OCI-LY7 (cell line): ENCODE data around the gene WNT16. TPM values are rescaled to one million over a fixed set of nuclear protein-coding genes. Genes with fewer than 3 reads are reported as not detected.

ENCODE experiments used
- BruUV-seq: library from RNA; stranded (reverse); fragments of 400-500 nt; replicated peaks from 2 replicates; lab custom pipeline; 2021; lab: Mats Ljungman, UMichigan
- CTCF ChIA-PET: fragments of 300-600 bp; sonication (Branson Sonifier 250); formaldehyde crosslinking; loops from one replicate; lab custom pipeline; 2022; ENCODE audit warnings: antibody characterized with exemption; ENCODE audit not compliant: unreplicated experiment; lab: Charles Lee
- POLR2A ChIA-PET: fragments of 300-600 bp; sonication (Branson Sonifier 250); formaldehyde crosslinking; loops from one replicate; lab custom pipeline; 2022; ENCODE audit warnings: antibody characterized with exemption; lab: Charles Lee
- DNase-seq: peaks from one replicate; pipeline ENCODE4 v3.0.0-alpha.2; 2015; ENCODE audit warnings: low spot score
- H2AFZ ChIP-seq: fragments of 200-600 bp; sonication (generic), shearing (Covaris generic); 2 replicates; pipeline ENCODE4 v1.6.1; 2014; ENCODE audit warnings: mild to moderate bottlenecking, antibody characterized with exemption, low read length, moderate library complexity
- H3K27ac ChIP-seq: fragments of 200-600 bp; sonication (generic); 2 replicates; pipeline ENCODE4 v1.5.1; 2014; ENCODE audit warnings: mixed run types, low read depth, mild to moderate bottlenecking, moderate library complexity, low read length, inconsistent platforms; ENCODE audit not compliant: poor library complexity, severe bottlenecking
- H3K36me3 ChIP-seq: fragments of 200-600 bp; sonication (generic); 2 replicates; pipeline ENCODE4 v1.6.1; 2014; ENCODE audit warnings: mild to moderate bottlenecking, antibody characterized with exemption, low read length, moderate library complexity, mixed read lengths; ENCODE audit not compliant: insufficient read depth
- H3K4me1 ChIP-seq: fragments of 200-600 bp; sonication (generic); 2 replicates; pipeline ENCODE4 v1.5.1; 2014; ENCODE audit warnings: mild to moderate bottlenecking, low read length; ENCODE audit not compliant: insufficient read depth, poor library complexity, severe bottlenecking
- H3K4me2 ChIP-seq: fragments of 200-600 bp; sonication (generic); 2 replicates; pipeline ENCODE4 v1.6.1; 2014; ENCODE audit warnings: mild to moderate bottlenecking, low read length
- H3K4me3 ChIP-seq: fragments of 200-600 bp; sonication (generic); 2 replicates; pipeline ENCODE4 v1.5.1; 2014; ENCODE audit warnings: mild to moderate bottlenecking, low read depth, low read length; ENCODE audit not compliant: poor library complexity, severe bottlenecking
- H3K79me2 ChIP-seq: fragments of 200-600 bp; sonication (generic); 2 replicates; pipeline ENCODE4 v1.6.1; 2016; ENCODE audit warnings: low read depth, mild to moderate bottlenecking, low read length, moderate library complexity, mixed read lengths; ENCODE audit not compliant: insufficient read depth
- H3K9me2 ChIP-seq: fragments of 200-600 bp; sonication (generic); 2 replicates; pipeline ENCODE4 v1.6.1; 2016; ENCODE audit warnings: mild to moderate bottlenecking, low read length, mixed read lengths; ENCODE audit not compliant: insufficient read depth
- H3K9me3 ChIP-seq: fragments of 200-600 bp; sonication (generic); 2 replicates; pipeline ENCODE4 v1.6.1; 2014; ENCODE audit warnings: mild to moderate bottlenecking, mixed run types, low read length, mixed read lengths
- H4K20me1 ChIP-seq: fragments of 200-600 bp; sonication (generic); 2 replicates; pipeline ENCODE4 v1.6.1; 2014; ENCODE audit warnings: mild to moderate bottlenecking, antibody characterized with exemption, low read length, moderate library complexity, mixed read lengths; ENCODE audit not compliant: insufficient read depth
- CTCF ChIP-seq: fragments of 200-600 bp; sonication (generic); conservative IDR thresholded peaks from 2 replicates; pipeline ENCODE4 v1.5.1; 2014; ENCODE audit warnings: mild to moderate bottlenecking, antibody characterized with exemption, low read length, moderate library complexity, mixed read lengths
- EZH2phosphoT487 ChIP-seq: fragments of 200-600 bp; sonication (generic); IDR thresholded peaks from 2 replicates; pipeline ENCODE4 v1.6.1; 2018; ENCODE audit warnings: low read depth, borderline replicate concordance, mild to moderate bottlenecking, mixed run types, antibody characterized with exemption, low read length, moderate library complexity, mixed read lengths
- intact Hi-C: fragments of 100-400 bp; cut with micrococcal nuclease; formaldehyde crosslinking; loops from one replicate; pipeline ENCODE4 v1.10.0; 2022; ENCODE audit not compliant: unreplicated experiment
- total RNA-seq, 2 experiments: library from RNA; depleted of rRNA in 1 of 2; stranded (reverse); fragments of >200 nt in 1 of 2; shearing (Covaris generic) in 1 of 2; gene quantifications; 2 replicates each; pipeline ENCODE4 v1.2.3, GENCODE V29; 2014 to 2022

Gene WNT16
- total RNA-seq, 2 experiments from 2014 or later = not detected

GRCh38 chr7:121302214-121302745 lies 26.5 kb upstream of the WNT16 start:
- CTCF ChIA-PET = no interaction called here
- POLR2A ChIA-PET = no interaction called here

GRCh38 chr7:121303422-121304101 lies 25.2 kb upstream of the WNT16 start:
- H3K4me1 ChIP-seq = peaks cover 8% of the 10 kb centered on the region
- ChIA-PET CTCF (no interaction called here), POLR2A (no interaction called here)
- TF ChIP-seq CTCF (no peak), EZH2phosphoT487 (no peak)
- H2AFZ ChIP-seq = no peak overlapping the region
- H4K20me1 ChIP-seq = no peaks in the 10 kb centered on the region
- no peaks in the 10 kb centered on the region for H3K79me2 ChIP-seq
- no peaks in the 10 kb centered on the region for H3K9me2 ChIP-seq
- no peak for DNase-seq
- no TSS peak for BruUV-seq
- H3K9me3 ChIP-seq = no peaks in the 10 kb centered on the region
- H3K36me3 ChIP-seq = no peaks in the 10 kb centered on the region
- H3K4me2 ChIP-seq = no peak overlapping the region
- no peak overlapping the region for H3K27ac ChIP-seq
- intact Hi-C loops = no loop called here
- H3K4me3 ChIP-seq = no peak overlapping the region

More at GRCh38 chr7:121302214-121302745, 26.5 kb upstream of the WNT16 start:
- TF ChIP-seq CTCF = no peak
- TF ChIP-seq EZH2phosphoT487 = no peak
- no peaks in the 10 kb centered on the region for H3K9me3 ChIP-seq
- intact Hi-C loops = no loop called here
- peaks cover 8% of the 10 kb centered on the region for H3K4me1 ChIP-seq
- H2AFZ ChIP-seq = peak overlapping the region; percentile 25; the same call in 1 of the 2 replicates
- H3K4me2 ChIP-seq = peak overlapping the region; percentile 5; the same call in 1 of the 2 replicates
- H3K79me2 ChIP-seq = no peaks in the 10 kb centered on the region
- no peaks in the 10 kb centered on the region for H4K20me1 ChIP-seq
- peak; percentile 46 for DNase-seq
- no peaks in the 10 kb centered on the region for H3K9me2 ChIP-seq
- no peak overlapping the region for H3K27ac ChIP-seq
- BruUV-seq = no TSS peak
- H3K36me3 ChIP-seq = no peaks in the 10 kb centered on the region
- no peak overlapping the region for H3K4me3 ChIP-seq

GRCh38 chr7:121304102-121304658 lies 24.6 kb upstream of the WNT16 start:
- CTCF ChIA-PET = no interaction called here
- H3K27ac ChIP-seq = no peak overlapping the region
- no peak overlapping the region for H3K4me3 ChIP-seq
- POLR2A ChIA-PET = interaction anchor here (0.5 kb wide), 1 partner anchor 141 kb away, joined by 3 read pairs; no protein-coding TSS in a partner anchor
- H3K9me3 ChIP-seq = no peaks in the 10 kb centered on the region
- TF ChIP-seq EZH2phosphoT487 (no peak), CTCF (no peak)
- no peaks in the 10 kb centered on the region for H3K79me2 ChIP-seq
- peaks cover 8% of the 10 kb centered on the region for H3K4me1 ChIP-seq
- no peak overlapping the region for H3K4me2 ChIP-seq
- intact Hi-C loops = no loop called here
- no peaks in the 10 kb centered on the region for H4K20me1 ChIP-seq
- no peaks in the 10 kb centered on the region for H3K9me2 ChIP-seq
- no peak for DNase-seq
- H3K36me3 ChIP-seq = no peaks in the 10 kb centered on the region
- BruUV-seq = no TSS peak
- H2AFZ ChIP-seq = no peak overlapping the region
